HepG2 (cell line): ENCODE measurements around the gene NECAB2. TPM values are rescaled to one million over a fixed set of nuclear protein-coding genes. Genes with fewer than 3 reads are reported as not detected.

Source experiments
- ADNP ChIP-seq: sonication (generic); formaldehyde crosslinking; IDR thresholded peaks from 2 replicates; pipeline ENCODE4 v1.4.0; 2020; ENCODE audit warnings: missing genetic modification reagents
- ATF7-NPFF ChIP-seq: sonication (generic); formaldehyde crosslinking; IDR thresholded peaks from 2 replicates; pipeline ENCODE4 v1.8.1; 2023; ENCODE audit warnings: mild to moderate bottlenecking, low read depth, missing genetic modification reagents, moderate library complexity
- FLYWCH1 ChIP-seq: sonication (generic); formaldehyde crosslinking; IDR thresholded peaks from 2 replicates; pipeline ENCODE4 v1.8.1; 2023; ENCODE audit warnings: mild to moderate bottlenecking, missing genetic modification reagents
- FOXJ3 ChIP-seq: sonication (generic); formaldehyde crosslinking; IDR thresholded peaks from 2 replicates; pipeline ENCODE4 v1.4.0; 2020; ENCODE audit warnings: missing genetic modification reagents, mild to moderate bottlenecking, borderline replicate concordance
- HIVEP1 ChIP-seq: sonication (generic); formaldehyde crosslinking; IDR thresholded peaks from 2 replicates; pipeline ENCODE4 v1.4.0; 2020; ENCODE audit warnings: mild to moderate bottlenecking, missing genetic modification reagents
- HMG20B ChIP-seq: conservative IDR thresholded peaks from 2 replicates; pipeline ENCODE4 v1.6.1; 2016; ENCODE audit warnings: missing genetic modification reagents, missing compliant biosample characterization
- ISL2 ChIP-seq: sonication (generic); formaldehyde crosslinking; IDR thresholded peaks from 2 replicates; pipeline ENCODE4 v1.5.0; 2020; ENCODE audit warnings: missing genetic modification reagents
- MAZ ChIP-seq, 2 experiments: sonication (generic) in 1 of 2; formaldehyde crosslinking in 1 of 2; IDR thresholded peaks; 2 replicates each; pipeline versions ENCODE4 v1.5.0 to v1.6.1; 2012 to 2020; ENCODE audit warnings: low read depth in 2 of 2, mild to moderate bottlenecking in 2 of 2, borderline replicate concordance in 1 of 2, improper control_type of control experiment in 1 of 2, low read length in 1 of 2, missing genetic modification reagents in 1 of 2, moderate library complexity in 1 of 2
- MZF1 ChIP-seq: sonication (generic); formaldehyde crosslinking; IDR thresholded peaks from 2 replicates; pipeline ENCODE4 v1.8.1; 2023; ENCODE audit warnings: mild to moderate bottlenecking, missing genetic modification reagents, borderline replicate concordance
- NCOA2 ChIP-seq: sonication (generic); formaldehyde crosslinking; IDR thresholded peaks from 2 replicates; pipeline ENCODE4 v1.8.0; 2022; ENCODE audit warnings: inconsistent platforms
- NCOA5 ChIP-seq: sonication (generic); formaldehyde crosslinking; IDR thresholded peaks from 2 replicates; pipeline ENCODE4 v1.4.0; 2020; ENCODE audit warnings: missing genetic modification reagents
- RELA ChIP-seq: sonication (generic); formaldehyde crosslinking; IDR thresholded peaks from 2 replicates; pipeline ENCODE4 v1.4.0; 2020; ENCODE audit warnings: missing genetic modification reagents
- SIN3A ChIP-seq: IDR thresholded peaks from 2 replicates; pipeline ENCODE4 v1.6.1; 2011; ENCODE audit warnings: low read depth, mild to moderate bottlenecking, control low read depth, low read length, borderline replicate concordance
- SMAD1 ChIP-seq: sonication (generic); formaldehyde crosslinking; IDR thresholded peaks from 2 replicates; pipeline ENCODE4 v1.4.0; 2020; ENCODE audit warnings: missing genetic modification reagents, low read depth, mild to moderate bottlenecking, borderline replicate concordance
- TBP ChIP-seq: sonication (generic); formaldehyde crosslinking; IDR thresholded peaks from 2 replicates; pipeline ENCODE4 v1.5.0; 2020; ENCODE audit warnings: missing genetic modification reagents
- ZFAT ChIP-seq: sonication (generic); formaldehyde crosslinking; conservative IDR thresholded peaks from 2 replicates; pipeline ENCODE4 v1.8.1; 2023; ENCODE audit warnings: missing genetic modification reagents, inconsistent platforms
- ZNF567 ChIP-seq: sonication (generic); formaldehyde crosslinking; IDR thresholded peaks from 2 replicates; pipeline ENCODE4 v1.8.1; 2023; ENCODE audit warnings: mild to moderate bottlenecking, missing genetic modification reagents, borderline replicate concordance
- ZNF614 ChIP-seq: IDR thresholded peaks from 2 replicates; pipeline ENCODE4 v1.6.1; 2018; ENCODE audit warnings: missing biosample characterization, missing genetic modification reagents, inconsistent platforms, borderline replicate concordance
- ZNF878 ChIP-seq: sonication (generic); formaldehyde crosslinking; IDR thresholded peaks from 2 replicates; pipeline ENCODE4 v1.8.1; 2023; ENCODE audit warnings: mild to moderate bottlenecking, missing genetic modification reagents, moderate library complexity
- polyA plus RNA-seq, 8 experiments: library from polyadenylated mRNA; depleted of rRNA in 3 of 8; stranded (reverse) in 7 of 8; unstranded in 1 of 8; fragments of >200 nt; fragmentation: Illumina TruSeq in 4 of 8; extraction: Trizol in 4 of 8; gene quantifications; 2 replicates each; pipeline versions ENCODE4 v1.2.1 to v1.2.3, GENCODE V29; 2011 to 2016; ENCODE audit warnings: low read depth in 4 of 8, missing spikeins in 1 of 8, mixed read lengths in 1 of 8; ENCODE audit not compliant: insufficient read depth in 1 of 8
- total RNA-seq, 5 experiments: library from RNA; depleted of rRNA; stranded (reverse); fragments of >200 nt; fragmentation: Illumina TruSeq; extraction: Trizol; gene quantifications; 2 replicates each; pipeline ENCODE4 v1.2.3, GENCODE V29; 2016; ENCODE audit warnings: low read depth in 1 of 5
- TF ChIP-seq, protein P1 (sequence below): sonication (generic); formaldehyde crosslinking; IDR thresholded peaks from 2 replicates; pipeline ENCODE4 v1.8.0; 2022; ENCODE audit warnings: missing genetic modification reagents, mild to moderate bottlenecking, inconsistent platforms, borderline replicate concordance
- TF ChIP-seq, protein P2 (sequence below): sonication (generic); formaldehyde crosslinking; IDR thresholded peaks from 2 replicates; pipeline ENCODE4 v1.5.0; 2020; ENCODE audit warnings: missing genetic modification reagents
- TF ChIP-seq, protein P3 (sequence below): sonication (generic); formaldehyde crosslinking; IDR thresholded peaks from 2 replicates; pipeline ENCODE4 v1.4.0; 2020; ENCODE audit warnings: missing genetic modification reagents
- TF ChIP-seq, protein P4 (sequence below): sonication (generic); formaldehyde crosslinking; IDR thresholded peaks from 2 replicates; pipeline ENCODE4 v1.4.0; 2020; ENCODE audit warnings: missing genetic modification reagents

The NECAB2 gene
- total and polyA plus RNA-seq, 2 of the 13 experiments (the other 11 are each of a cell fraction or from before 2014, with no cell fraction given): 0.21 to 0.49 TPM

DNA sequence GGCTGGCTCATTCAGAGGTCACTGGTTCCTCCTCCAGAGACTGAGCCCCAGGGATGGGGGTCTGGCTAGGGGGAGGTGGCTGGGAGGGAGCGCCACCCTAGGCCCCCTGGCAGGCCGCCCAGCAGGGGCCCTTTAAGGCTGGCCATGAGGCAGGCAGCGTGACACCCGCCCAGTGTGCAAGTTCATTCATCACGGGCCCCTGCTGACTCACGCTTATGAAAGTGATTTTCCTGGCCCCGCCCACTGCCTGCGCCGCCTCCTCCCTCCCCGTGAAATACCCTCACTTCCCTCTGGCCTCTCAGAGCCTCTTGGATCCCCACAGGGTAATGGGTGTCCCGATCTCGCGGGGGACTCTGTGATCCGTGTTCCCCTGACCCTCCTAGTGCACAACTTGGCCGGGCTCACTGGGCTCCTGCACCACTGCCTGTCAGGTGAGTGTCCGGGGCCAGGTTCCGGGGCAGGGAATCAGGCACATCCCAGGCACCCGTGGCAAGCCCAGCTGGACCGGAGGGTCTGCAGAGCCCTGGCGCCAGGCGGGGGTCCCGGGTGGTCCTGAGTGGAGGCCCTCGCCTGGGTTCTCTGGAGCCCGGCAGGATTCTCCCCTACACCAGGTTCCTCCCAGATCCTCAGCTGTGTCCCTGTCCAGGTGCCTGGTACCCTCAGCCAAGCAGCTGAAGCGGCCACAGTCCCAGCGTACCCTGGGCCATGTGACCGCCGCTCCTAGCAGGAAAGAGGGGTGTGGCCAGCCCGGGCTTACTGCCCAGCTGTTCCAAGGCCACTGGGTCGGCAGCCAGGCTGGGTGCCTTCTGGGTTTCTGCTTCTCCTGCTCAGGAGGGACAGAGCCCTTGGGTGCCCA is 14.9 kb upstream of the NECAB2 start, which contains the start of gene OSGIN1 (continued):
- no peak; the same call in 1 of the 2 replicates for TF ChIP-seq MZF1 (CRISPR knock-in tag)
- peak; percentile 71 for TF ChIP-seq NCOA2 (CRISPR knock-in tag)
- TF ChIP-seq, protein P1, sequence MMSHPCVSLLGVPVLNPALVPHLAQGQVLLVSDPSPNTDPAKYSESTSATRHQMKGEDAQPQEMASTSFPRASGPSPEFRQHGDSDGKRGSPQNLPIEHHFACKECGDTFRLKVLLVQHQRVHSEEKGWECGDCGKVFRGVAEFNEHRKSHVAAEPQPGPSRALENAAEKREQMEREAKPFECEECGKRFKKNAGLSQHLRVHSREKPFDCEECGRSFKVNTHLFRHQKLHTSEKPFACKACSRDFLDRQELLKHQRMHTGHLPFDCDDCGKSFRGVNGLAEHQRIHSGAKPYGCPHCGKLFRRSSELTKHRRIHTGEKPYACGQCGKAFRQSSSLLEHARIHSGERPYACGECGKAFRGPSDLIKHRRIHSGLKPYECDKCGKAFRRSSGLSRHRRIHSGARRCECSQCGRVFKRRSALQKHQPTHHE (CRISPR knock-in tag): peak; percentile 81; the same call in 1 of the 2 replicates
- TF ChIP-seq, protein P2, sequence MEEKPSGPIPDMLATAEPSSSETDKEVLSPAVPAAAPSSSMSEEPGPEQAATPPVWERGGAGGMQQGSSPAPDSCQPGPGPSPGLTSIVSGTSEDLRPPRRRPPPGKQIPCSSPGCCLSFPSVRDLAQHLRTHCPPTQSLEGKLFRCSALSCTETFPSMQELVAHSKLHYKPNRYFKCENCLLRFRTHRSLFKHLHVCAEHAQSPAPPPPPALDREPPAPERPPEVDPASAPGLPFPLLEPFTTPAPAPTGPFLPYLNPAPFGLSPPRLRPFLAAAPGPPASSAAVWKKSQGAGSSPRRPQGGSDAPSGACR (CRISPR knock-in tag): 0 out of 2 replicates have a peak, but pooled peaks have one; percentile 69
- TF ChIP-seq ZNF567 (CRISPR knock-in tag): no peak
- TF ChIP-seq ZNF878 (CRISPR knock-in tag): 0 out of 2 replicates have a peak, but pooled peaks have one; percentile 29
- TF ChIP-seq SMAD1 (CRISPR knock-in tag): 0 out of 2 replicates have a peak, but pooled peaks have one; percentile 61
- TF ChIP-seq, protein P3, sequence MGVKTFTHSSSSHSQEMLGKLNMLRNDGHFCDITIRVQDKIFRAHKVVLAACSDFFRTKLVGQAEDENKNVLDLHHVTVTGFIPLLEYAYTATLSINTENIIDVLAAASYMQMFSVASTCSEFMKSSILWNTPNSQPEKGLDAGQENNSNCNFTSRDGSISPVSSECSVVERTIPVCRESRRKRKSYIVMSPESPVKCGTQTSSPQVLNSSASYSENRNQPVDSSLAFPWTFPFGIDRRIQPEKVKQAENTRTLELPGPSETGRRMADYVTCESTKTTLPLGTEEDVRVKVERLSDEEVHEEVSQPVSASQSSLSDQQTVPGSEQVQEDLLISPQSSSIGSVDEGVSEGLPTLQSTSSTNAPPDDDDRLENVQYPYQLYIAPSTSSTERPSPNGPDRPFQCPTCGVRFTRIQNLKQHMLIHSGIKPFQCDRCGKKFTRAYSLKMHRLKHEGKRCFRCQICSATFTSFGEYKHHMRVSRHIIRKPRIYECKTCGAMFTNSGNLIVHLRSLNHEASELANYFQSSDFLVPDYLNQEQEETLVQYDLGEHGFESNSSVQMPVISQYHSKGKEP (CRISPR knock-in tag): no peak
- TF ChIP-seq, protein P4, sequence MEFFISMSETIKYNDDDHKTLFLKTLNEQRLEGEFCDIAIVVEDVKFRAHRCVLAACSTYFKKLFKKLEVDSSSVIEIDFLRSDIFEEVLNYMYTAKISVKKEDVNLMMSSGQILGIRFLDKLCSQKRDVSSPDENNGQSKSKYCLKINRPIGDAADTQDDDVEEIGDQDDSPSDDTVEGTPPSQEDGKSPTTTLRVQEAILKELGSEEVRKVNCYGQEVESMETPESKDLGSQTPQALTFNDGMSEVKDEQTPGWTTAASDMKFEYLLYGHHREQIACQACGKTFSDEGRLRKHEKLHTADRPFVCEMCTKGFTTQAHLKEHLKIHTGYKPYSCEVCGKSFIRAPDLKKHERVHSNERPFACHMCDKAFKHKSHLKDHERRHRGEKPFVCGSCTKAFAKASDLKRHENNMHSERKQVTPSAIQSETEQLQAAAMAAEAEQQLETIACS: 0 out of 2 replicates have a peak, but pooled peaks have one; percentile 47
- TF ChIP-seq FLYWCH1 (CRISPR knock-in tag): no peak
- no peak for TF ChIP-seq NCOA5
- TF ChIP-seq ISL2 (CRISPR knock-in tag): peak; percentile 61
- TF ChIP-seq ZFAT: no peak
- no peak for TF ChIP-seq ATF7-NPFF (CRISPR knock-in tag)
- no peak for TF ChIP-seq HMG20B (CRISPR knock-in tag)
- peak; percentile 96 for TF ChIP-seq SIN3A
- no peak for TF ChIP-seq ZNF614 (CRISPR knock-in tag)
- no peak for TF ChIP-seq RELA (CRISPR knock-in tag)
- TF ChIP-seq ADNP: peak; percentile 50; the same call in 1 of the 2 replicates
- TF ChIP-seq TBP: 0 out of 2 replicates have a peak, but pooled peaks have one; percentile 77
- peak; percentile 56 for TF ChIP-seq MAZ (IDR thresholded peaks at IDR 0.05; ENCODE audit: borderline replicate concordance, low read depth, low read length)
- TF ChIP-seq MAZ (CRISPR knock-in tag; IDR thresholded peaks at IDR 0.05; ENCODE audit: low read depth): peak; percentile 59
- TF ChIP-seq HIVEP1 (CRISPR knock-in tag): peak; percentile 65; the same call in 1 of the 2 replicates
- peak; percentile 77 for TF ChIP-seq FOXJ3 (CRISPR knock-in tag)
